PC-3 (cell line): ENCODE measurements around the gene HRH2. TPM values are rescaled to one million over a fixed set of nuclear protein-coding genes. Genes with fewer than 3 reads are reported as not detected.

ENCODE experiments used
- ATAC-seq: fragments of 200-7000 bp; cut with Tn5 transposase; 2 replicates; pipeline ENCODE4 v1.9.1; 2020; ENCODE audit warnings: mild to moderate bottlenecking, moderate library complexity
- BruUV-seq: library from RNA; stranded (reverse); fragments of 400-500 nt; replicated peaks from 2 replicates; lab custom pipeline; 2021; lab: Mats Ljungman, UMichigan
- CTCF ChIA-PET: fragments of 300-600 bp; sonication (Branson Sonifier 250); formaldehyde crosslinking; loops from one replicate; lab custom pipeline; 2022; ENCODE audit warnings: antibody characterized with exemption; lab: Charles Lee
- POLR2A ChIA-PET: fragments of 300-600 bp; sonication (Branson Sonifier 250); formaldehyde crosslinking; loops from one replicate; lab custom pipeline; 2022; ENCODE audit warnings: antibody characterized with exemption; ENCODE audit not compliant: unreplicated experiment; lab: Charles Lee
- DNase-seq: peaks from one replicate; pipeline ENCODE4 v3.0.0-alpha.2; 2015
- H2AFZ ChIP-seq: fragments of 300-600 bp; sonication (generic); 2 replicates; pipeline ENCODE4 v1.6.0; 2016; ENCODE audit warnings: antibody characterized with exemption, low read length
- H3F3A ChIP-seq: fragments of 300-600 bp; sonication (generic); one replicate; pipeline ENCODE4 v1.6.0; 2017; ENCODE audit warnings: antibody characterized with exemption, low read length, control low read depth, mild to moderate bottlenecking; ENCODE audit not compliant: unreplicated experiment
- H3K27ac ChIP-seq: fragments of 300-600 bp; sonication (generic); 2 replicates; pipeline ENCODE4 v1.5.1; 2016; ENCODE audit warnings: mild to moderate bottlenecking, low read length
- H3K27me3 ChIP-seq: fragments of 300-600 bp; sonication (generic); 2 replicates; pipeline ENCODE4 v1.6.1; 2016; ENCODE audit warnings: low read length, mixed read lengths
- H3K36me3 ChIP-seq: fragments of 300-600 bp; sonication (generic); 2 replicates; pipeline ENCODE4 v1.6.1; 2016; ENCODE audit warnings: low read depth, mixed run types, low read length, mixed read lengths
- H3K4me1 ChIP-seq: fragments of 300-600 bp; sonication (generic); 2 replicates; pipeline ENCODE4 v1.5.1; 2016; ENCODE audit warnings: low read length; ENCODE audit not compliant: insufficient read depth
- H3K4me2 ChIP-seq: fragments of 300-600 bp; sonication (generic); 2 replicates; pipeline ENCODE4 v1.6.0; 2016; ENCODE audit warnings: low read length
- H3K4me3 ChIP-seq: fragments of 300-600 bp; sonication (generic); 2 replicates; pipeline ENCODE4 v1.5.1; 2016; ENCODE audit warnings: mild to moderate bottlenecking, low read length, mixed read lengths
- H3K79me2 ChIP-seq: fragments of 300-600 bp; sonication (generic); 2 replicates; pipeline ENCODE4 v1.6.1; 2017; ENCODE audit warnings: low read length, mixed read lengths
- H3K9ac ChIP-seq: fragments of 300-600 bp; sonication (generic); 2 replicates; pipeline ENCODE4 v1.6.0; 2016; ENCODE audit warnings: mild to moderate bottlenecking, low read length
- H3K9me2 ChIP-seq: fragments of 300-600 bp; sonication (generic); replicated peaks from 2 replicates; pipeline ENCODE4 v1.6.1; 2016; ENCODE audit warnings: mixed run types, low read length, mixed read lengths
- H3K9me3 ChIP-seq: fragments of 300-600 bp; sonication (generic); 2 replicates; pipeline ENCODE4 v1.6.1; 2016; ENCODE audit warnings: low read length, mixed read lengths
- H4K20me1 ChIP-seq: fragments of 300-600 bp; sonication (generic); 2 replicates; pipeline ENCODE4 v1.6.1; 2016; ENCODE audit warnings: low read length, mixed read lengths
- EZH2 ChIP-seq: fragments of 300-600 bp; sonication (generic); IDR thresholded peaks from one replicate; pipeline ENCODE4 v1.6.1; 2017; ENCODE audit warnings: antibody characterized with exemption, mild to moderate bottlenecking, low read length; ENCODE audit not compliant: unreplicated experiment
- EZH2phosphoT487 ChIP-seq: fragments of 300-600 bp; sonication (generic); IDR thresholded peaks from 2 replicates; pipeline ENCODE4 v1.6.1; 2018; ENCODE audit warnings: mild to moderate bottlenecking, antibody characterized with exemption, low read length, borderline replicate concordance
- intact Hi-C: fragments of 100-400 bp; cut with micrococcal nuclease; formaldehyde crosslinking; loops from 2 replicates; pipeline ENCODE4 v1.9.0; 2023
- total RNA-seq: library from RNA; depleted of rRNA; stranded (reverse); fragments of >200 nt; gene quantifications from 2 replicates; pipeline ENCODE4 v1.2.3, GENCODE V29; 2014
- TF ChIP-seq, protein P1 (sequence below): fragments of 300-600 bp; sonication (generic); conservative IDR thresholded peaks from 2 replicates; pipeline ENCODE4 v1.5.1; 2017; ENCODE audit warnings: antibody characterized with exemption, low read depth, mild to moderate bottlenecking, low read length

The HRH2 gene
- total RNA-seq, 1 experiment from 2014 or later = not detected

DNA sequence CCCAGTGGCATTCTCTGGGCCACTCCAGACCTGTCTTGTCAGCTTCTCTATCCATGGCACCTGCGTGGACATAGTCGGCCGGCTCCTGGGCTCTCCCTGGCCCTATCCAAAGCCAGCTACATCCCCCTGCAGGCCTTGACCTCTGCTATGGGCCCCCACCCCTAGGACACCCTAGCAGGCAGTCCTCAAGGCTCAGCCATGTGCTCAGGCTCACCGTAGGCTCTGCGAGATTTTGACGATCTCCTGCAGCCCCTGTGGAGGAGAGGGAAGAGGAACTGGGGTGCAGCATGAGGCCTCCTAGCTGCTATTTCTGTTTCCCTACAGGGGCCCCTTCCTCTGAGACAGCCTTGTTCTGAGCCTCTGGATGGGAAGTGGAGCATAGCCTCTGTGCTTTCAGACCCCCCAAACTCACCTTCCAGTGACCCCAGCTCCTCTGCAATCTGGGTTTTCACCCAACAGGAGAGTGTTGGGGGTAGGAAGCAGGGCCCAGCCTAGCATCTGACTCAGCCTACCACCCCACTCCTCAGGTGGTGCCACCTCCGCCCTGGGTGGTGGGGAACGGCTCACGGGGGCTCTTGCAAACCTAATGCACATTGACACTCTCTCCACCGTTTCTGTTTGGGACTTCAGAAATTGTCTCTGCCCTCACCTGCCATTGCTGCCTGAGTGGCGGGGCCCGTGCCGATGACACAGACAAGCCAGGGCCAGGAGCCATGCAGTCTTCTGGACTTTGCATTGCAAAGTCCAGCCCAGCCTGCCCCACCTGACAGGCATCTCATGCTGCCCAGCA lies 36.7 kb downstream of the HRH2 start:
- no peaks in the 10 kb centered on the region for H3K9me2 ChIP-seq
- H3F3A ChIP-seq = no peaks in the 10 kb centered on the region
- H3K4me3 ChIP-seq = no peak overlapping the region
- ATAC-seq (no peak), DNase-seq (no peak)
- POLR2A ChIA-PET = no interaction called here
- H3K27ac ChIP-seq = no peak overlapping the region
- H3K79me2 ChIP-seq = no peaks in the 10 kb centered on the region
- H3K4me2 ChIP-seq = no peak overlapping the region
- H3K36me3 ChIP-seq = no peaks in the 10 kb centered on the region
- no TSS peak for BruUV-seq
- CTCF ChIA-PET = no interaction called here
- no peak overlapping the region for H2AFZ ChIP-seq
- TF ChIP-seq EZH2phosphoT487 (no peak), EZH2 (no peak)
- TF ChIP-seq, protein P1, sequence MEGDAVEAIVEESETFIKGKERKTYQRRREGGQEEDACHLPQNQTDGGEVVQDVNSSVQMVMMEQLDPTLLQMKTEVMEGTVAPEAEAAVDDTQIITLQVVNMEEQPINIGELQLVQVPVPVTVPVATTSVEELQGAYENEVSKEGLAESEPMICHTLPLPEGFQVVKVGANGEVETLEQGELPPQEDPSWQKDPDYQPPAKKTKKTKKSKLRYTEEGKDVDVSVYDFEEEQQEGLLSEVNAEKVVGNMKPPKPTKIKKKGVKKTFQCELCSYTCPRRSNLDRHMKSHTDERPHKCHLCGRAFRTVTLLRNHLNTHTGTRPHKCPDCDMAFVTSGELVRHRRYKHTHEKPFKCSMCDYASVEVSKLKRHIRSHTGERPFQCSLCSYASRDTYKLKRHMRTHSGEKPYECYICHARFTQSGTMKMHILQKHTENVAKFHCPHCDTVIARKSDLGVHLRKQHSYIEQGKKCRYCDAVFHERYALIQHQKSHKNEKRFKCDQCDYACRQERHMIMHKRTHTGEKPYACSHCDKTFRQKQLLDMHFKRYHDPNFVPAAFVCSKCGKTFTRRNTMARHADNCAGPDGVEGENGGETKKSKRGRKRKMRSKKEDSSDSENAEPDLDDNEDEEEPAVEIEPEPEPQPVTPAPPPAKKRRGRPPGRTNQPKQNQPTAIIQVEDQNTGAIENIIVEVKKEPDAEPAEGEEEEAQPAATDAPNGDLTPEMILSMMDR = no peak
- peaks cover 37% of the 10 kb centered on the region for H3K27me3 ChIP-seq
- no peak overlapping the region for H3K9ac ChIP-seq
- no peaks in the 10 kb centered on the region for H4K20me1 ChIP-seq
- H3K9me3 ChIP-seq = no peaks in the 10 kb centered on the region
- intact Hi-C loops = no loop called here
- no peaks in the 10 kb centered on the region for H3K4me1 ChIP-seq

DNA sequence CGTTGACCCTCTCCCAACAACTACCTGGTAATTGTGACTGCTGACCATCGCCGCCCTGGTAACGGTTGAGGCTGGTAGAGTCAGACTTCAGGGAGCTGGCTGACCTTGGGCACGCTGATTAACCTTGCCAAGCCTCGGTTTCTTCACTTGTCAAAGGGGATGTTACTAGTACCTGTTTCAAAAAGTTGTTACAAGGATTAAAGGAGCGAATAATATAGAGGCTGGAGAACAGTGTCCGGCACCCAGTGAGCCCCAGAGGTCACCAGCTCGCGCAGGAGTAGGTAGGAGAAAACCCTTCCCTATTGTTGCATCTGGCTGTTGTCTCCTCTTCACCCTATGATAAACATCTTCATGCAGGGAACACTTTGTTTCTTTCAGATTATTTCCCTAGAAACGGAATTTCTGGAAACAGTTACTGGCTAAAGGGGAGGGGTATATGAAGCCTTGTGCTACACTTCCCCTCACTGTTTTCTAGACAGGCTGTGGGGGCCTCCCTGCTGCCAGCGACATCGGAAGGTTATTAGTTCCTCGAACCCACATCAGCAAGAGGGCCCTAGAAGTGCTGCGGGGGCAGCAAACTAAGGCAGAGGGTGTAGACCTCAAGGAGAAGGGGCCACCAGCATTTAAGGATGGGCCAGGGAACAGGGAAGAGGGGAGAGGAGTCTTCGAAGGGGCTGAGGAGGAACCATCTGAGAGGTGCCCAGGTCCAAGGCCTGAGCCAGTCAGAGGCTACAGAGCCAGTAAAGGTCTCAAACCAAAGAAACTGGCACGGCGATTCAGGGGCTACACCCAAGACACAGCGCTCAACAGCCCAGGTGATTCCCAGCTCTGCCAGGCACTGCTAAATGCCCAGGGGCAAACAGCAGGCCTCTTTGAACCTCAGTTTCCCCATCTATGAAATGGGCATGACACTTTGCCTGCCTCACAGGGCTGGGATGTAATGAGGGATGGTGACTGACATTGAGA lies 37.6 kb downstream of the HRH2 start:
- Histone ChIP-seq H3K9ac (no peak overlapping the region), H3K4me2 (no peak overlapping the region), H4K20me1 (no peaks in the 10 kb centered on the region), H3K27me3 (peaks cover 28% of the 10 kb centered on the region), H3F3A (no peaks in the 10 kb centered on the region), H2AFZ (no peak overlapping the region), H3K9me3 (no peaks in the 10 kb centered on the region), H3K4me1 (no peaks in the 10 kb centered on the region), H3K79me2 (no peaks in the 10 kb centered on the region), H3K4me3 (no peak overlapping the region), H3K36me3 (no peaks in the 10 kb centered on the region), H3K27ac (no peak overlapping the region), H3K9me2 (no peaks in the 10 kb centered on the region)
- BruUV-seq = no TSS peak
- ChIA-PET CTCF (no interaction called here), POLR2A (no interaction called here)
- intact Hi-C loops = no loop called here
- TF ChIP-seq EZH2 (no peak), EZH2phosphoT487 (no peak)
- TF ChIP-seq, protein P1 = no peak
- DNase-seq (no peak), ATAC-seq (no peak)
